Measurements from ENCODE around the gene SEMA3B. TPM values are rescaled to one million over a fixed set of nuclear protein-coding genes. Genes with fewer than 3 reads are reported as not detected.
A peak's percentile ranks its signal among the peaks of the same experiment; 100 is the strongest.

The SEMA3B gene
- total and polyA plus RNA-seq, 9 of the 15 experiments (the other 6 are each of a cell fraction or from before 2014, with no cell fraction given): 0.03 to 1.8 (median 0.55) TPM; not detected in 1

GRCh38 chr3:50245251-50245745 is 23.6 kb upstream of the SEMA3B start:
- in situ Hi-C loops (cut with MboI): no loop called here
- TF ChIP-seq HDAC1 (IDR thresholded peaks at IDR 0.05): no peak
- TF ChIP-seq ZBTB33 (CRISPR knock-in tag; IDR thresholded peaks at IDR 0.05): peak; percentile 80
- DNase-seq (ENCODE audit: extremely low read depth in 1 of 4, low spot score in 3 of 4): no peak
- no peaks in the 10 kb centered on the region for H3K27me3 ChIP-seq (ENCODE audit: control insufficient read depth in 2 of 2, insufficient read depth in 2 of 2, low read length in 2 of 2)
- H3K4me3 ChIP-seq: no peak overlapping the region
- no peak overlapping the region for H2AFZ ChIP-seq (ENCODE audit: low read depth, low read length)
- no peaks in the 10 kb centered on the region for H3K9me3 ChIP-seq (replicated peaks; ENCODE audit: control insufficient read depth, insufficient read depth, low read depth, low read length)
- H3K4me1 ChIP-seq (replicated peaks in 1 of 2; ENCODE audit: control insufficient read depth in 2 of 2, insufficient read depth in 2 of 2, low read length in 2 of 2): peaks cover 42 to 51% of the 10 kb centered on the region in 2 experiments
- no peaks in the 10 kb centered on the region for H3K9me1 ChIP-seq (ENCODE audit: control insufficient read depth, insufficient read depth, low read length)
- peak overlapping the region; percentile 78; the same call in 1 of the 2 replicates for H3K4me2 ChIP-seq (ENCODE audit: insufficient read depth, low read length)
- CTCF ChIA-PET (ENCODE audit: low intra/inter-chr PET ratio): interaction anchor here (0.8 to 2.7 kb wide), 4 partner anchors 18 to 53 kb away, joined by 3 to 26 read pairs (median 6); no protein-coding TSS in a partner anchor
- WGBS (ENCODE audit: insufficient coverage, low coverage, missing lambda C conversion rate): 88% methylated on average over 12 of the region's 16 CpGs
- no peaks in the 10 kb centered on the region for H4K20me1 ChIP-seq (replicated peaks; ENCODE audit: control insufficient read depth, insufficient read depth, low read length)
- H3K36me3 ChIP-seq (ENCODE audit: control insufficient read depth, insufficient read depth, low read length): peaks cover 5% of the 10 kb centered on the region; the same call in 1 of the 3 replicates
- ATAC-seq: no peak
- H3K79me2 ChIP-seq (ENCODE audit: control insufficient read depth, insufficient read depth, low read length): peaks cover 29% of the 10 kb centered on the region
- no TSS peak for BruUV-seq (replicated peaks)
- POLR2A ChIA-PET: interaction anchor here (1.0 to 2.1 kb wide), 2 partner anchors 14 to 320 kb away, joined by 3 to 8 read pairs; no protein-coding TSS in a partner anchor
- no peak for FAIRE-seq
- intact Hi-C loops (cut with micrococcal nuclease): no loop called here
- H3K9ac ChIP-seq (ENCODE audit: insufficient read depth in 1 of 2, low read depth in 2 of 2, low read length in 2 of 2): peak overlapping the region; percentile 69 to 95
- H3K27ac ChIP-seq (ENCODE audit: extremely low read depth, low read depth, low read length): peak overlapping the region; percentile 85
